Neural progenitor cell (in vitro differentiated cells): ENCODE measurements around the gene ASAH2. TPM values are rescaled to one million over a fixed set of nuclear protein-coding genes. Genes with fewer than 3 reads are reported as not detected.

Source experiments
- DNase-seq: peaks from one replicate; pipeline ENCODE4 v3.0.0-alpha.2; 2016; ENCODE audit warnings: low spot score
- H2AFZ ChIP-seq: fragments of 200-600 bp; sonication (generic); replicated peaks from 2 replicates; pipeline ENCODE4 v1.6.1; 2016; ENCODE audit warnings: antibody characterized with exemption
- H3F3A ChIP-seq: fragments of 200-600 bp; sonication (generic); 2 replicates; pipeline ENCODE4 v1.6.1; 2016; ENCODE audit warnings: antibody characterized with exemption, low read depth
- H3K27ac ChIP-seq: fragments of 200-600 bp; sonication (generic); 2 replicates; pipeline ENCODE4 v1.5.1; 2016; ENCODE audit warnings: mild to moderate bottlenecking
- H3K27me3 ChIP-seq: fragments of 200-600 bp; sonication (generic); 2 replicates; pipeline ENCODE4 v1.6.1; 2016; ENCODE audit warnings: mild to moderate bottlenecking, moderate library complexity
- H3K36me3 ChIP-seq: fragments of 200-600 bp; sonication (generic); 2 replicates; pipeline ENCODE4 v1.5.1; 2016
- H3K4me1 ChIP-seq: fragments of 200-600 bp; sonication (generic); 2 replicates; pipeline ENCODE4 v1.6.1; 2016; ENCODE audit warnings: mixed run types
- H3K4me2 ChIP-seq: fragments of 200-600 bp; sonication (generic); 2 replicates; pipeline ENCODE4 v1.6.1; 2016
- H3K4me3 ChIP-seq: fragments of 200-600 bp; sonication (generic); 2 replicates; pipeline ENCODE4 v1.5.1; 2016
- H3K79me2 ChIP-seq: fragments of 200-600 bp; sonication (generic); 2 replicates; pipeline ENCODE4 v1.6.1; 2016; ENCODE audit warnings: low read depth
- H3K9ac ChIP-seq: fragments of 200-600 bp; sonication (generic); 2 replicates; pipeline ENCODE4 v1.6.1; 2016
- H3K9me3 ChIP-seq: fragments of 200-600 bp; sonication (generic); 2 replicates; pipeline ENCODE4 v1.5.1; 2016; ENCODE audit warnings: low read depth
- H4K20me1 ChIP-seq: fragments of 200-600 bp; sonication (generic); 2 replicates; pipeline ENCODE4 v1.6.1; 2016; ENCODE audit warnings: low read depth
- H3K27ac Mint-ChIP-seq: 3 replicates; pipeline ENCODE4 v1.8.0; 2021; ENCODE audit warnings: mixed read lengths
- H3K27me3 Mint-ChIP-seq: 2 replicates; pipeline ENCODE4 v1.8.0; 2022; ENCODE audit warnings: low read depth, mild to moderate bottlenecking, inconsistent platforms, moderate library complexity, mixed read lengths; ENCODE audit not compliant: insufficient read depth
- H3K36me3 Mint-ChIP-seq: 3 replicates; pipeline ENCODE4 v1.8.0; 2021; ENCODE audit warnings: mixed read lengths
- H3K4me1 Mint-ChIP-seq: 3 replicates; pipeline ENCODE4 v1.8.0; 2021; ENCODE audit warnings: mixed read lengths
- H3K4me3 Mint-ChIP-seq: 3 replicates; pipeline ENCODE4 v1.8.0; 2021; ENCODE audit warnings: mild to moderate bottlenecking, moderate library complexity, mixed read lengths
- H3K9me3 Mint-ChIP-seq: 3 replicates; pipeline ENCODE4 v1.8.0; 2020; ENCODE audit warnings: mixed read lengths
- EZH2 ChIP-seq: fragments of 200-600 bp; sonication (generic); IDR thresholded peaks from 2 replicates; pipeline ENCODE4 v1.6.1; 2017; ENCODE audit warnings: antibody characterized with exemption, mild to moderate bottlenecking, moderate library complexity
- EZH2phosphoT487 ChIP-seq: fragments of 200-600 bp; sonication (generic); IDR thresholded peaks from 2 replicates; pipeline ENCODE4 v1.6.1; 2017; ENCODE audit warnings: antibody characterized with exemption
- total RNA-seq: library from RNA; depleted of rRNA; stranded (reverse); fragments of >200 nt; gene quantifications from 2 replicates; pipeline ENCODE4 v1.2.3, GENCODE V29; 2015; ENCODE audit warnings: low replicate concordance
- TF ChIP-seq, protein P1 (sequence below): fragments of 200-600 bp; sonication (generic); IDR thresholded peaks from 2 replicates; pipeline ENCODE4 v1.5.1; 2017; ENCODE audit warnings: antibody characterized with exemption, mild to moderate bottlenecking

ASAH2 gene
- total RNA-seq, 1 donor from 2014 or later: 6.3 TPM

DNA sequence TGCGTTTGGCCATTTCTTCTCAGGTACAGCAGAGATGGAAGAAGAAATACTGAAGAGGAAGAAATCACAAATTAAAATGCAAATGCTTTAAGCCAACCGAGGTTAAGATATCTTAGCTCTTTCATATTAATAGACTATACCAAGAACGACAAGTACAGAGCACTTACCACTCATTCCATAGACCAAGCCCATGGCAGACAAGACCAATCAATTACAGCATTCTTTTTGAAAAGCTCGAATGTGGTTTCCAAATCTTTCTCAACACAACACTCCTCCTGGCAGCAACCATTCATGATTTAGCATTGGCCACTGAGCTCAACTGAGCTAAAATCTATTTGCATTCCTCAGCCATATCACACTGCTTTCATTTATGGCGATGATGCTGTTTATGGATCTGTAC, 2.7 kb downstream of the ASAH2 start:
- Histone ChIP-seq H3K4me3 (no peak overlapping the region), H3K9ac (no peak overlapping the region), H3K27me3 (no peaks in the 10 kb centered on the region), H3K79me2 (no peaks in the 10 kb centered on the region), H3K36me3 (no peaks in the 10 kb centered on the region), H4K20me1 (no peaks in the 10 kb centered on the region), H3K9me3 (no peaks in the 10 kb centered on the region), H3F3A (no peaks in the 10 kb centered on the region), H2AFZ (no peak overlapping the region), H3K4me1 (no peaks in the 10 kb centered on the region), H3K4me2 (no peak overlapping the region), H3K27ac (no peak overlapping the region)
- H3K4me3 Mint-ChIP-seq: no peak overlapping the region
- TF ChIP-seq, protein P1, sequence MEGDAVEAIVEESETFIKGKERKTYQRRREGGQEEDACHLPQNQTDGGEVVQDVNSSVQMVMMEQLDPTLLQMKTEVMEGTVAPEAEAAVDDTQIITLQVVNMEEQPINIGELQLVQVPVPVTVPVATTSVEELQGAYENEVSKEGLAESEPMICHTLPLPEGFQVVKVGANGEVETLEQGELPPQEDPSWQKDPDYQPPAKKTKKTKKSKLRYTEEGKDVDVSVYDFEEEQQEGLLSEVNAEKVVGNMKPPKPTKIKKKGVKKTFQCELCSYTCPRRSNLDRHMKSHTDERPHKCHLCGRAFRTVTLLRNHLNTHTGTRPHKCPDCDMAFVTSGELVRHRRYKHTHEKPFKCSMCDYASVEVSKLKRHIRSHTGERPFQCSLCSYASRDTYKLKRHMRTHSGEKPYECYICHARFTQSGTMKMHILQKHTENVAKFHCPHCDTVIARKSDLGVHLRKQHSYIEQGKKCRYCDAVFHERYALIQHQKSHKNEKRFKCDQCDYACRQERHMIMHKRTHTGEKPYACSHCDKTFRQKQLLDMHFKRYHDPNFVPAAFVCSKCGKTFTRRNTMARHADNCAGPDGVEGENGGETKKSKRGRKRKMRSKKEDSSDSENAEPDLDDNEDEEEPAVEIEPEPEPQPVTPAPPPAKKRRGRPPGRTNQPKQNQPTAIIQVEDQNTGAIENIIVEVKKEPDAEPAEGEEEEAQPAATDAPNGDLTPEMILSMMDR: no peak
- TF ChIP-seq EZH2: no peak
- no peak for TF ChIP-seq EZH2phosphoT487
- no peaks in the 10 kb centered on the region for H3K27me3 Mint-ChIP-seq
- no peaks in the 10 kb centered on the region for H3K9me3 Mint-ChIP-seq
- DNase-seq: no peak
- no peaks in the 10 kb centered on the region for H3K36me3 Mint-ChIP-seq
- H3K4me1 Mint-ChIP-seq: no peaks in the 10 kb centered on the region
- no peak overlapping the region for H3K27ac Mint-ChIP-seq

DNA sequence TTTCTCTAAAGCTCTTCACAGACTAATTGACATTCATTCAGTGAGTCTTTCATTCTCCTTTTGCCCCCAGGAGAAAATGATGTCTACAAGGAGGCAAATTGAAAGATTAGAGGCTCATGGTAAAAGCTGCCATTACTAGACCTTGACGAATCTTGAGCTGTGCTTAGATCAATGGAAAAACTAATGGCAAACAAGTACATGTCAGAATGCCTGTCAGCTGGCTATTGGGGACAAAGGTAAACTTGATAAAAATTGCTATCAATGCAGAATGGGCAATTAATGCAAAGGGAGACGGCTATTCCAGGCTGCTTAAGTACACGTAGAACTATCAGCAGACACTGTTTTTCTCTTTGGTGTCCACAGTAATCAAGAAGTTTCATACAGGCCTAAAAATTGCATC, 3.3 kb downstream of the ASAH2 start:
- Mint-ChIP-seq H3K36me3 (no peaks in the 10 kb centered on the region), H3K4me1 (no peaks in the 10 kb centered on the region), H3K27me3 (no peaks in the 10 kb centered on the region), H3K9me3 (no peaks in the 10 kb centered on the region), H3K27ac (no peak overlapping the region), H3K4me3 (no peak overlapping the region)
- Histone ChIP-seq H3K4me1 (no peaks in the 10 kb centered on the region), H3F3A (no peaks in the 10 kb centered on the region), H3K4me3 (no peak overlapping the region), H3K36me3 (no peaks in the 10 kb centered on the region), H3K27ac (no peak overlapping the region), H2AFZ (no peak overlapping the region), H3K9ac (no peak overlapping the region), H3K9me3 (no peaks in the 10 kb centered on the region), H3K79me2 (no peaks in the 10 kb centered on the region), H4K20me1 (no peaks in the 10 kb centered on the region), H3K27me3 (peaks cover 3% of the 10 kb centered on the region), H3K4me2 (no peak overlapping the region)
- no peak for DNase-seq
- TF ChIP-seq, protein P1: no peak
- TF ChIP-seq EZH2phosphoT487 (no peak), EZH2 (no peak)

DNA sequence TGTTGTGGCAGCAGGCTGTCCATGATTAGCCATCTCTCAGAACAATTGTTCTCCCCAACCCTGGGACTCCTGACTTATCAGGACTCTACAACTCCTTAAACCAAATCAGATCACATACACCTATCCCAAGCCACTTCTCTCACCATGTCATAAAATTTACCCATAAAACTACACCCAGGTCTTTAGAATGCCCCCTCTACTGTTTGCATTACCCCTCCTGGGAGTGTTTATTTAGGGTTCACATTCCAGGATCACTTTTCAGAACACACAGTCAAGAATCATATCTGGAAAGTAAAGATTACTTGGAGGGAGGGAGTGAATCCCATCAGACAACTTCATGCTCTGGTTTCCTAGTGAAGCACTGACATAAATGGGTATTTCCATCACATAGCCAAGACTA, 7.1 kb downstream of the ASAH2 start:
- Histone ChIP-seq H3K36me3 (no peaks in the 10 kb centered on the region), H3K9ac (no peak overlapping the region), H4K20me1 (no peaks in the 10 kb centered on the region), H3F3A (no peaks in the 10 kb centered on the region), H3K9me3 (no peaks in the 10 kb centered on the region), H3K27me3 (peaks cover 4% of the 10 kb centered on the region), H3K79me2 (no peaks in the 10 kb centered on the region), H3K4me3 (no peak overlapping the region), H3K4me2 (no peak overlapping the region), H3K4me1 (no peaks in the 10 kb centered on the region), H3K27ac (no peak overlapping the region), H2AFZ (no peak overlapping the region)
- no peak overlapping the region for H3K4me3 Mint-ChIP-seq
- H3K36me3 Mint-ChIP-seq: no peaks in the 10 kb centered on the region
- no peaks in the 10 kb centered on the region for H3K27me3 Mint-ChIP-seq
- H3K9me3 Mint-ChIP-seq: no peaks in the 10 kb centered on the region
- no peak for TF ChIP-seq EZH2phosphoT487
- TF ChIP-seq, protein P1: no peak
- no peak for TF ChIP-seq EZH2
- no peak for DNase-seq
- H3K4me1 Mint-ChIP-seq: no peaks in the 10 kb centered on the region
- no peak overlapping the region for H3K27ac Mint-ChIP-seq
